ENCODE measurements around the gene DACH1. TPM values are rescaled to one million over a fixed set of nuclear protein-coding genes. Genes with fewer than 3 reads are reported as not detected.

DACH1 gene
- polyA plus RNA-seq (2013) = 1.8 and 2.0 TPM in 2 replicates

GRCh38 chr13:71867131-71867814 is at the start of gene DACH1:
TSS of gene DACH1 (minus strand) at chr13:71867204.
- H3K23ac ChIP-seq (ENCODE audit: low read length) = no peak within 1 kb of the TSS
- H4K12ac ChIP-seq (ENCODE audit: low read depth, low read length) = no peak within 1 kb of the TSS
- WGBS (ENCODE audit: extremely low coverage, insufficient coverage, insufficient read length) = no CpG with 5 or more reads among the region's 30 CpGs
- H3K4me3 ChIP-seq (ENCODE audit: low read depth, low read length) = peak within 1 kb of the TSS; percentile 83
- no peak within 1 kb of the TSS for H2BK5ac ChIP-seq (ENCODE audit: low read depth, low read length, poor library complexity)
- no peaks in the 10 kb centered on the region for H3K9me3 ChIP-seq (ENCODE audit: insufficient read depth, low read depth, low read length)
- H3K36me3 ChIP-seq (ENCODE audit: control insufficient read depth in 1 of 2, insufficient read depth in 2 of 2, low read length in 2 of 2) = no peaks in the 10 kb centered on the region
- H3K4me1 ChIP-seq (ENCODE audit: control insufficient read depth in 1 of 2, insufficient read depth in 2 of 2, low read length in 2 of 2) = peaks cover 9 to 10% of the 10 kb centered on the region in 2 experiments
- H2BK12ac ChIP-seq (ENCODE audit: low read length) = no peak within 1 kb of the TSS
- H3K9ac ChIP-seq (ENCODE audit: low read length) = peak within 1 kb of the TSS; percentile 4
- H2BK120ac ChIP-seq (ENCODE audit: insufficient read depth, low read length, poor library complexity) = no peak within 1 kb of the TSS
- peak within 1 kb of the TSS; percentile 90 for H2AFZ ChIP-seq (ENCODE audit: insufficient read depth, low read length, poor library complexity)
- H2AK5ac ChIP-seq (ENCODE audit: low read length) = no peak within 1 kb of the TSS
- H3K27me3 ChIP-seq (ENCODE audit: insufficient read depth, low read length) = peaks cover 29% of the 10 kb centered on the region
- H3K14ac ChIP-seq (ENCODE audit: low read length) = no peak within 1 kb of the TSS
- H4K91ac ChIP-seq (ENCODE audit: low read depth, low read length) = no peak within 1 kb of the TSS
- peak in 1 of 2 donors; percentile 25 for DNase-seq
- H3K18ac ChIP-seq (ENCODE audit: low read length) = no peak within 1 kb of the TSS
- H3K4ac ChIP-seq (ENCODE audit: low read depth, low read length) = no peak within 1 kb of the TSS
- peak within 1 kb of the TSS; percentile 48 for H4K8ac ChIP-seq (ENCODE audit: low read depth, low read length)
- H3K79me1 ChIP-seq (ENCODE audit: low read length) = no peaks in the 10 kb centered on the region
- H3K4me2 ChIP-seq (ENCODE audit: low read length) = peak within 1 kb of the TSS; percentile 99
- H3K27ac ChIP-seq (ENCODE audit: low read depth, low read length) = no peak within 1 kb of the TSS
- no peaks in the 10 kb centered on the region for H3K79me2 ChIP-seq (ENCODE audit: control insufficient read depth, insufficient read depth, low read length, poor library complexity)

DNA sequence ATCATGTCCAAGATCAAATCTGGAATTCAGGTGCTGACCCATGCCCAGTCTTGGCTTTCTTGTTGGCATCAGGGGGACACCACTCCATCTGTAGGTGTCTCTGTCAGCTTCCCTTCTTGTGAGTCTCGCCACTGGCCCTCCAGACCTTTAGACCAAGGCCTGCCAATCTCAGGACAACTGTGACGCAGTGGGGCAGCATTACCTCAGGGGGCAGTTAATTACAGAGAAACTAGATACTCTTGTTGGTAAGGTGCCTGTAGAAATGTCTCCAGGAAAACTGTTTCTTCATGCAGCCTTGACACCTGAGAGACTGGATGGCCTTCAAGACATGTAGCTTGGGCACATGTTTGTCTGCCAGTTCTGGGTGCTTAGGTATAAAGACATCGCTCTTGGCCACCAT is 46.7 kb upstream of the DACH1 start:
- no CpG with 5 or more reads among the region's 3 CpGs for WGBS (ENCODE audit: extremely low coverage, insufficient coverage, insufficient read length)
- H3K79me1 ChIP-seq (ENCODE audit: low read length) = no peaks in the 10 kb centered on the region
- no peak overlapping the region for H3K18ac ChIP-seq (ENCODE audit: low read length)
- H3K14ac ChIP-seq (ENCODE audit: low read length) = no peak overlapping the region
- H3K27me3 ChIP-seq (ENCODE audit: insufficient read depth, low read length) = no peaks in the 10 kb centered on the region
- no peak overlapping the region for H4K12ac ChIP-seq (ENCODE audit: low read depth, low read length)
- H2BK12ac ChIP-seq (ENCODE audit: low read length) = no peak overlapping the region
- DNase-seq = no peak
- H2BK120ac ChIP-seq (ENCODE audit: insufficient read depth, low read length, poor library complexity) = no peak overlapping the region
- H4K91ac ChIP-seq (ENCODE audit: low read depth, low read length) = no peak overlapping the region
- no peak overlapping the region for H3K4me2 ChIP-seq (ENCODE audit: low read length)
- H3K27ac ChIP-seq (ENCODE audit: low read depth, low read length) = no peak overlapping the region
- H3K79me2 ChIP-seq (ENCODE audit: control insufficient read depth, insufficient read depth, low read length, poor library complexity) = no peaks in the 10 kb centered on the region
- no peak overlapping the region for H2AFZ ChIP-seq (ENCODE audit: insufficient read depth, low read length, poor library complexity)
- H3K9me3 ChIP-seq (ENCODE audit: insufficient read depth, low read depth, low read length) = no peaks in the 10 kb centered on the region
- no peak overlapping the region for H2AK5ac ChIP-seq (ENCODE audit: low read length)
- H2BK5ac ChIP-seq (ENCODE audit: low read depth, low read length, poor library complexity) = no peak overlapping the region
- no peak overlapping the region for H4K8ac ChIP-seq (ENCODE audit: low read depth, low read length)
- H3K4me3 ChIP-seq (ENCODE audit: low read depth, low read length) = peak overlapping the region; percentile 26
- no peaks in the 10 kb centered on the region for H3K36me3 ChIP-seq (ENCODE audit: control insufficient read depth in 1 of 2, insufficient read depth in 2 of 2, low read length in 2 of 2)
- H3K4ac ChIP-seq (ENCODE audit: low read depth, low read length) = no peak overlapping the region
- no peaks in the 10 kb centered on the region for H3K4me1 ChIP-seq (ENCODE audit: control insufficient read depth in 1 of 2, insufficient read depth in 2 of 2, low read length in 2 of 2)
- peak overlapping the region; percentile 58 for H3K9ac ChIP-seq (ENCODE audit: low read length)
- no peak overlapping the region for H3K23ac ChIP-seq (ENCODE audit: low read length)

DNA sequence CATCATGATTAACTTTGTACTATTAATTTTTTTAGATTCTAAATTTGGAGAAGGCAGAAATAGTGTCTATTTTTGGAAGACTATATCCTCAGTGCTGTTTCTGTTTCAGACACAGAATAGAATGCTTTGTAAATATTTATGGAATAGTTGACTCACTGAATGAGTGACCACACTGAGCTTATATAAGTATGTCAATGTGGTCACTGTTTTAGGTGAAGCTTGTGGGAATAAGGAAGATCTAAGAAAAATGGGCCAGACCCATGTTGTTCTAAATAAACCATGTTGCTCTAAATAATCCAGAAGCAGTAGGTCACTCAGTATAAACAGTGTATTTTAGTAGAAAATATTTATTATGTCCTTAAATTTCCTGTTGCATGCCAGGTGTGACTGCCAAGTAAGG is 45.5 kb upstream of the DACH1 start:
- H3K79me1 ChIP-seq (ENCODE audit: low read length) = no peaks in the 10 kb centered on the region
- H2AK5ac ChIP-seq (ENCODE audit: low read length) = no peak overlapping the region
- H3K4ac ChIP-seq (ENCODE audit: low read depth, low read length) = no peak overlapping the region
- H4K12ac ChIP-seq (ENCODE audit: low read depth, low read length) = no peak overlapping the region
- H4K8ac ChIP-seq (ENCODE audit: low read depth, low read length) = no peak overlapping the region
- no peak overlapping the region for H3K27ac ChIP-seq (ENCODE audit: low read depth, low read length)
- H3K27me3 ChIP-seq (ENCODE audit: insufficient read depth, low read length) = no peaks in the 10 kb centered on the region
- H3K9ac ChIP-seq (ENCODE audit: low read length) = no peak overlapping the region
- H3K36me3 ChIP-seq (ENCODE audit: control insufficient read depth in 1 of 2, insufficient read depth in 2 of 2, low read length in 2 of 2) = no peaks in the 10 kb centered on the region
- no peaks in the 10 kb centered on the region for H3K79me2 ChIP-seq (ENCODE audit: control insufficient read depth, insufficient read depth, low read length, poor library complexity)
- H3K4me2 ChIP-seq (ENCODE audit: low read length) = no peak overlapping the region
- H3K23ac ChIP-seq (ENCODE audit: low read length) = no peak overlapping the region
- H3K4me3 ChIP-seq (ENCODE audit: low read depth, low read length) = no peak overlapping the region
- H3K14ac ChIP-seq (ENCODE audit: low read length) = no peak overlapping the region
- H3K4me1 ChIP-seq (ENCODE audit: control insufficient read depth in 1 of 2, insufficient read depth in 2 of 2, low read length in 2 of 2) = no peaks in the 10 kb centered on the region
- H2AFZ ChIP-seq (ENCODE audit: insufficient read depth, low read length, poor library complexity) = no peak overlapping the region
- no peak overlapping the region for H4K91ac ChIP-seq (ENCODE audit: low read depth, low read length)
- H2BK12ac ChIP-seq (ENCODE audit: low read length) = no peak overlapping the region
- H3K18ac ChIP-seq (ENCODE audit: low read length) = no peak overlapping the region
- no peak overlapping the region for H2BK120ac ChIP-seq (ENCODE audit: insufficient read depth, low read length, poor library complexity)
- no peak overlapping the region for H2BK5ac ChIP-seq (ENCODE audit: low read depth, low read length, poor library complexity)
- H3K9me3 ChIP-seq (ENCODE audit: insufficient read depth, low read depth, low read length) = no peaks in the 10 kb centered on the region
- no peak for DNase-seq

DNA sequence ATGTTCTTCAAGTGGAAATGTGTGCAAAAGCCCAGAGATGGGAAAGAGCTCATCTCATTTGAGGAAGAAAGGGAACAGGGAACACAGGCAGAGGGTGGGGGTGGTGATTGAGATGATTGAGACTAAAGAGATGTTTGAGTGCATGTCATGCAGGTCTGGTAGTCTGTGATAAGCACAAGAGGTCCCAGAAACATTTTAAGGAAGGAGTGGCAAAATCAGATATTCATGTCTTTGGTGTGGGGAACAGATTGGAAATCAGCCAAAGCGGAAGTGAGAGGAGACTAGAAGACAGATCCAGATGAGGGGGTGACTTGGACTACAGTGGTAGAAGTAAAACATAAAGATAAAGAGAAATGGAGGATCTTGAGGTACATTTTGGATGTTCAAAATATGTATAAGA is 39.4 kb upstream of the DACH1 start:
- no peaks in the 10 kb centered on the region for H3K79me1 ChIP-seq (ENCODE audit: low read length)
- H3K4me1 ChIP-seq (ENCODE audit: control insufficient read depth in 1 of 2, insufficient read depth in 2 of 2, low read length in 2 of 2) = no peaks in the 10 kb centered on the region
- no peak overlapping the region for H3K9ac ChIP-seq (ENCODE audit: low read length)
- no peak for DNase-seq
- H3K14ac ChIP-seq (ENCODE audit: low read length) = no peak overlapping the region
- H3K23ac ChIP-seq (ENCODE audit: low read length) = no peak overlapping the region
- no peak overlapping the region for H2BK12ac ChIP-seq (ENCODE audit: low read length)
- no peak overlapping the region for H4K91ac ChIP-seq (ENCODE audit: low read depth, low read length)
- H3K36me3 ChIP-seq (ENCODE audit: control insufficient read depth in 1 of 2, insufficient read depth in 2 of 2, low read length in 2 of 2) = no peaks in the 10 kb centered on the region
- H2AK5ac ChIP-seq (ENCODE audit: low read length) = no peak overlapping the region
- no peak overlapping the region for H3K18ac ChIP-seq (ENCODE audit: low read length)
- H3K79me2 ChIP-seq (ENCODE audit: control insufficient read depth, insufficient read depth, low read length, poor library complexity) = no peaks in the 10 kb centered on the region
- no peak overlapping the region for H4K8ac ChIP-seq (ENCODE audit: low read depth, low read length)
- H2BK5ac ChIP-seq (ENCODE audit: low read depth, low read length, poor library complexity) = no peak overlapping the region
- H3K4me2 ChIP-seq (ENCODE audit: low read length) = no peak overlapping the region
- WGBS (ENCODE audit: extremely low coverage, insufficient coverage, insufficient read length) = no CpG with 5 or more reads among the region's 1 CpG
- H3K4me3 ChIP-seq (ENCODE audit: low read depth, low read length) = no peak overlapping the region
- H3K27ac ChIP-seq (ENCODE audit: low read depth, low read length) = no peak overlapping the region
- H2AFZ ChIP-seq (ENCODE audit: insufficient read depth, low read length, poor library complexity) = no peak overlapping the region
- no peak overlapping the region for H3K4ac ChIP-seq (ENCODE audit: low read depth, low read length)
- H4K12ac ChIP-seq (ENCODE audit: low read depth, low read length) = no peak overlapping the region
- no peaks in the 10 kb centered on the region for H3K9me3 ChIP-seq (ENCODE audit: insufficient read depth, low read depth, low read length)
- no peak overlapping the region for H2BK120ac ChIP-seq (ENCODE audit: insufficient read depth, low read length, poor library complexity)
- H3K27me3 ChIP-seq (ENCODE audit: insufficient read depth, low read length) = no peaks in the 10 kb centered on the region
